Measurements from ENCODE around the gene LEF1. TPM values are rescaled to one million over a fixed set of nuclear protein-coding genes. Genes with fewer than 3 reads are reported as not detected.
"Not testable (repeated sequence)": the region's sequence is repeated elsewhere in the genome, so short reads cannot be mapped to it uniquely, and the experiment has no call there.

LEF1 gene
- total RNA-seq, 1 experiment from 2014 or later = 0.79 TPM

DNA sequence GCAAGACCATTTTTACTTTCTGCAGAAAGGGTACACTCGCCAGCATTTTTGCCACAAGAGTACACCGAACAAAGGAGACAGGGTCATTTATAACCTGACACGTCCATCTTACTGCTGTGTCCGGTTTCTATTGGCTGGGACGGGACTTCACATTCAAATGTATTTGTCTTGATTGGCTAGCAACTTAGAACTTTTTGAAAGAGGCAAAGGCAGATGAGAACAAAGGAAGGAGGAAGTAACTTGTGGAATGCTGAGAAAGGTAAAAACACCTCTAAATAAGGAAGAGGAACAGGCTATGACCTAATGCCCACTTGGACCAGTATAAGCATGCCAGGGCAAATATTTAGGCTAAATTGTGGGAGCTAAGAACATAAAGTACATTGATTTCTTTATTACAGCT is 156.3 kb downstream of the LEF1 start:
- H3K9me3 ChIP-seq (ENCODE audit: control insufficient read depth in 1 of 2, insufficient read depth in 1 of 2, low read depth in 1 of 2, low read length in 2 of 2); CTCF ChIA-PET; H2AFZ ChIP-seq (ENCODE audit: low read depth, low read length, poor library complexity, severe bottlenecking); H3K4me1 ChIP-seq (ENCODE audit: control insufficient read depth in 1 of 2, insufficient read depth in 2 of 2, low read length in 2 of 2); H3K4me2 ChIP-seq (ENCODE audit: low read length); RAD21 ChIA-PET (ENCODE audit: low non-redundant PET in 1 of 2, low total read pairs in 2 of 2, uncharacterized antibody in 2 of 2, unreplicated experiment in 2 of 2); H3K9me2 ChIP-seq (ENCODE audit: insufficient read depth); H3K27ac ChIP-seq (ENCODE audit: low read depth, low read length); BruUV-seq (replicated peaks); H3K27me3 ChIP-seq (ENCODE audit: insufficient read depth, low read length); H3K36me3 ChIP-seq (ENCODE audit: control insufficient read depth in 1 of 2, insufficient read depth in 2 of 2, low read length in 2 of 2); H4K20me1 ChIP-seq (ENCODE audit: insufficient read depth); H3K4me3 ChIP-seq (replicated peaks in 1 of 2; ENCODE audit: low read depth in 1 of 2, low read length in 2 of 2); H3K9ac ChIP-seq (ENCODE audit: low read length); POLR2A ChIA-PET; DNase-seq (ENCODE audit: low read depth, low spot score); ATAC-seq; H3K79me2 ChIP-seq (ENCODE audit: insufficient read depth, low read length): not testable (repeated sequence)
- intact Hi-C loops (cut with micrococcal nuclease) = loop anchor here (10.0 kb wide), 1 partner anchor 1392 kb away; no protein-coding TSS in a partner anchor

DNA sequence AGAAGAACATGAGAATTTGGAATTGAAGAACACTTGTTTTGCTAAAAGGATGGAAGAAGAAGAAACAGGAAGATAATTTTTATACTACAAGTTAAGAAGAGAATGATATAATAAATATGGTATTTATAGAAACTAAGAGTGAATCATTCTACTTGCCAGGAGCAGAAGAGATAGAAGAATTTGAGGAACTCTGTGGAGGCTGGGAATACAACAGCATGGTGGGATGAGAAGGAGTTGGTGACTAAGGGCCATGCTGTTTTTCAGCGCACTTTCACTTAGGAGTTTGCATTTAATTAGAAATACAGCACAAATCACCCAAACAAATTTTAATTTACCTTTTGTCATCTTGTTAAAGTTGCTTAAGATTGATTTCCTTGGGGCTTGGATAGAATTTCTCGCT is 158.6 kb downstream of the LEF1 start:
- Histone ChIP-seq H3K4me3 (replicated peaks in 1 of 2; ENCODE audit: low read depth in 1 of 2, low read length in 2 of 2) (no peak overlapping the region), H3K9me3 (ENCODE audit: control insufficient read depth in 1 of 2, insufficient read depth in 1 of 2, low read depth in 1 of 2, low read length in 2 of 2) (no peaks in the 10 kb centered on the region), H3K4me2 (ENCODE audit: low read length) (no peak overlapping the region), H3K4me1 (ENCODE audit: control insufficient read depth in 1 of 2, insufficient read depth in 2 of 2, low read length in 2 of 2) (no peaks in the 10 kb centered on the region), H3K27me3 (ENCODE audit: insufficient read depth, low read length) (no peaks in the 10 kb centered on the region), H3K27ac (ENCODE audit: low read depth, low read length) (no peak overlapping the region), H3K79me2 (ENCODE audit: insufficient read depth, low read length) (peaks cover 4% of the 10 kb centered on the region; the same call in 1 of the 2 replicates), H4K20me1 (ENCODE audit: insufficient read depth) (no peaks in the 10 kb centered on the region), H3K9me2 (ENCODE audit: insufficient read depth) (no peaks in the 10 kb centered on the region), H3K36me3 (ENCODE audit: control insufficient read depth in 1 of 2, insufficient read depth in 2 of 2, low read length in 2 of 2) (peaks cover 3 to 7% of the 10 kb centered on the region in 2 experiments; a peak in 2 of 4 replicates), H2AFZ (ENCODE audit: low read depth, low read length, poor library complexity, severe bottlenecking) (no peak overlapping the region), H3K9ac (ENCODE audit: low read length) (no peak overlapping the region)
- BruUV-seq (replicated peaks) = no TSS peak
- intact Hi-C loops (cut with micrococcal nuclease) = loop anchor here (10.0 kb wide), 1 partner anchor 1395 kb away; no protein-coding TSS in a partner anchor
- TF ChIP-seq ZFX (IDR thresholded peaks at IDR 0.05) (no peak), SP1 (IDR thresholded peaks at IDR 0.05; ENCODE audit: low read depth) (no peak), POLR2AphosphoS5 (IDR thresholded peaks at IDR 0.05; ENCODE audit: low read depth, low read length) (no peak), SIN3A (IDR thresholded peaks at IDR 0.05; ENCODE audit: low read depth) (no peak), ELF1 (IDR thresholded peaks at IDR 0.05; ENCODE audit: borderline replicate concordance, low read depth) (no peak), RAD21 (IDR thresholded peaks at IDR 0.05; ENCODE audit: low read depth) (no peak), SRF (IDR thresholded peaks at IDR 0.05; ENCODE audit: low read depth) (no peak), FOSL1 (IDR thresholded peaks at IDR 0.05; ENCODE audit: low read depth) (no peak), EZH2 (IDR thresholded peaks at IDR 0.05) (no peak), TCF7L2 (IDR thresholded peaks at IDR 0.05; ENCODE audit: borderline replicate concordance, extremely low read depth, insufficient read depth, insufficient read length) (no peak), POLR2A (IDR thresholded peaks at IDR 0.05; ENCODE audit: borderline replicate concordance, extremely low read depth, insufficient read depth, insufficient read length) (no peak), YY1 (IDR thresholded peaks at IDR 0.05; ENCODE audit: extremely low read depth, insufficient replicate concordance, low read depth, low read length) (no peak), CEBPB (IDR thresholded peaks at IDR 0.05; ENCODE audit: low read depth) (no peak)
- TF ChIP-seq, protein P1, sequence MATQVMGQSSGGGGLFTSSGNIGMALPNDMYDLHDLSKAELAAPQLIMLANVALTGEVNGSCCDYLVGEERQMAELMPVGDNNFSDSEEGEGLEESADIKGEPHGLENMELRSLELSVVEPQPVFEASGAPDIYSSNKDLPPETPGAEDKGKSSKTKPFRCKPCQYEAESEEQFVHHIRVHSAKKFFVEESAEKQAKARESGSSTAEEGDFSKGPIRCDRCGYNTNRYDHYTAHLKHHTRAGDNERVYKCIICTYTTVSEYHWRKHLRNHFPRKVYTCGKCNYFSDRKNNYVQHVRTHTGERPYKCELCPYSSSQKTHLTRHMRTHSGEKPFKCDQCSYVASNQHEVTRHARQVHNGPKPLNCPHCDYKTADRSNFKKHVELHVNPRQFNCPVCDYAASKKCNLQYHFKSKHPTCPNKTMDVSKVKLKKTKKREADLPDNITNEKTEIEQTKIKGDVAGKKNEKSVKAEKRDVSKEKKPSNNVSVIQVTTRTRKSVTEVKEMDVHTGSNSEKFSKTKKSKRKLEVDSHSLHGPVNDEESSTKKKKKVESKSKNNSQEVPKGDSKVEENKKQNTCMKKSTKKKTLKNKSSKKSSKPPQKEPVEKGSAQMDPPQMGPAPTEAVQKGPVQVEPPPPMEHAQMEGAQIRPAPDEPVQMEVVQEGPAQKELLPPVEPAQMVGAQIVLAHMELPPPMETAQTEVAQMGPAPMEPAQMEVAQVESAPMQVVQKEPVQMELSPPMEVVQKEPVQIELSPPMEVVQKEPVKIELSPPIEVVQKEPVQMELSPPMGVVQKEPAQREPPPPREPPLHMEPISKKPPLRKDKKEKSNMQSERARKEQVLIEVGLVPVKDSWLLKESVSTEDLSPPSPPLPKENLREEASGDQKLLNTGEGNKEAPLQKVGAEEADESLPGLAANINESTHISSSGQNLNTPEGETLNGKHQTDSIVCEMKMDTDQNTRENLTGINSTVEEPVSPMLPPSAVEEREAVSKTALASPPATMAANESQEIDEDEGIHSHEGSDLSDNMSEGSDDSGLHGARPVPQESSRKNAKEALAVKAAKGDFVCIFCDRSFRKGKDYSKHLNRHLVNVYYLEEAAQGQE (IDR thresholded peaks at IDR 0.05; ENCODE audit: low read depth) = no peak
- TF ChIP-seq, protein P2, sequence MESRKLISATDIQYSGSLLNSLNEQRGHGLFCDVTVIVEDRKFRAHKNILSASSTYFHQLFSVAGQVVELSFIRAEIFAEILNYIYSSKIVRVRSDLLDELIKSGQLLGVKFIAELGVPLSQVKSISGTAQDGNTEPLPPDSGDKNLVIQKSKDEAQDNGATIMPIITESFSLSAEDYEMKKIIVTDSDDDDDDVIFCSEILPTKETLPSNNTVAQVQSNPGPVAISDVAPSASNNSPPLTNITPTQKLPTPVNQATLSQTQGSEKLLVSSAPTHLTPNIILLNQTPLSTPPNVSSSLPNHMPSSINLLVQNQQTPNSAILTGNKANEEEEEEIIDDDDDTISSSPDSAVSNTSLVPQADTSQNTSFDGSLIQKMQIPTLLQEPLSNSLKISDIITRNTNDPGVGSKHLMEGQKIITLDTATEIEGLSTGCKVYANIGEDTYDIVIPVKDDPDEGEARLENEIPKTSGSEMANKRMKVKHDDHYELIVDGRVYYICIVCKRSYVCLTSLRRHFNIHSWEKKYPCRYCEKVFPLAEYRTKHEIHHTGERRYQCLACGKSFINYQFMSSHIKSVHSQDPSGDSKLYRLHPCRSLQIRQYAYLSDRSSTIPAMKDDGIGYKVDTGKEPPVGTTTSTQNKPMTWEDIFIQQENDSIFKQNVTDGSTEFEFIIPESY (IDR thresholded peaks at IDR 0.05; ENCODE audit: extremely low read depth, insufficient replicate concordance, low read length) = no peak
- CTCF ChIA-PET = no interaction called here
- POLR2A ChIA-PET = no interaction called here
- RAD21 ChIA-PET (ENCODE audit: low non-redundant PET in 1 of 2, low total read pairs in 2 of 2, uncharacterized antibody in 2 of 2, unreplicated experiment in 2 of 2) = no interaction called here
- no peak for ATAC-seq
- no peak for DNase-seq (ENCODE audit: low read depth, low spot score)
